H9 (cell line): ENCODE results near the gene B3GALNT2. TPM values are rescaled to one million over a fixed set of nuclear protein-coding genes. Genes with fewer than 3 reads are reported as not detected.

ENCODE experiments used
- DNase-seq: peaks from one replicate; pipeline ENCODE4 v3.0.0-alpha.2; 2017
- H2AFZ ChIP-seq: one replicate; pipeline ENCODE4 v1.6.1; 2013; ENCODE audit warnings: mild to moderate bottlenecking, low read length, control low read depth, moderate library complexity
- H2AK5ac ChIP-seq: 2 replicates; pipeline ENCODE4 v1.6.1; 2013; ENCODE audit warnings: low read length, control low read depth, mixed read lengths; ENCODE audit not compliant: insufficient read length
- H2BK120ac ChIP-seq: one replicate; pipeline ENCODE4 v1.6.1; 2013; ENCODE audit warnings: low read depth, mild to moderate bottlenecking, low read length, control low read depth, inconsistent platforms; ENCODE audit not compliant: poor library complexity, severe bottlenecking
- H2BK12ac ChIP-seq: 2 replicates; pipeline ENCODE4 v1.6.1; 2013; ENCODE audit warnings: low read length, control low read depth, mixed read lengths, low read depth; ENCODE audit not compliant: insufficient read length
- H2BK15ac ChIP-seq: 2 replicates; pipeline ENCODE4 v1.6.1; 2013; ENCODE audit warnings: low read depth, low read length, control low read depth
- H2BK20ac ChIP-seq: one replicate; pipeline ENCODE4 v1.6.1; 2013; ENCODE audit warnings: low read depth, mild to moderate bottlenecking, low read length, control low read depth, inconsistent platforms; ENCODE audit not compliant: poor library complexity, severe bottlenecking
- H2BK5ac ChIP-seq: 2 replicates; pipeline ENCODE4 v1.6.1; 2013; ENCODE audit warnings: low read length, control low read depth, mixed read lengths; ENCODE audit not compliant: insufficient read length
- H3K14ac ChIP-seq: 2 replicates; pipeline ENCODE4 v1.6.1; 2013; ENCODE audit warnings: low read length, control low read depth; ENCODE audit not compliant: insufficient read depth
- H3K18ac ChIP-seq: 2 replicates; pipeline ENCODE4 v1.6.1; 2013; ENCODE audit warnings: low read depth, mild to moderate bottlenecking, mixed read lengths, low read length, control low read depth; ENCODE audit not compliant: insufficient read length
- H3K23ac ChIP-seq: 2 replicates; pipeline ENCODE4 v1.6.1; 2013; ENCODE audit warnings: low read length, control low read depth, mixed read lengths, low read depth; ENCODE audit not compliant: insufficient read length
- H3K23me2 ChIP-seq: 2 replicates; pipeline ENCODE4 v1.6.1; 2013; ENCODE audit warnings: low read depth, mild to moderate bottlenecking, mixed read lengths, low read length, control low read depth; ENCODE audit not compliant: insufficient read length, poor library complexity, severe bottlenecking
- H3K27ac ChIP-seq: 2 replicates; pipeline ENCODE4 v1.5.1; 2013; ENCODE audit warnings: low read length, control low read depth, mixed read lengths, low read depth; ENCODE audit not compliant: insufficient read length
- H3K27me3 ChIP-seq: 2 replicates; pipeline ENCODE4 v1.6.1; 2013; ENCODE audit warnings: low read length, control low read depth, inconsistent platforms; ENCODE audit not compliant: insufficient read depth
- H3K4ac ChIP-seq: 2 replicates; pipeline ENCODE4 v1.6.1; 2013; ENCODE audit warnings: low read depth, mild to moderate bottlenecking, control low read depth, inconsistent platforms, low read length, moderate library complexity
- H3K4me1 ChIP-seq: 2 replicates; pipeline ENCODE4 v1.6.1; 2013; ENCODE audit warnings: low read length, control low read depth, inconsistent platforms; ENCODE audit not compliant: insufficient read depth
- H3K4me2 ChIP-seq: 2 replicates; pipeline ENCODE4 v1.6.1; 2013; ENCODE audit warnings: low read length, control low read depth, mixed read lengths; ENCODE audit not compliant: insufficient read length, insufficient read depth
- H3K56ac ChIP-seq: 2 replicates; pipeline ENCODE4 v1.6.1; 2013; ENCODE audit warnings: low read depth, mild to moderate bottlenecking, mixed read lengths, low read length, control low read depth; ENCODE audit not compliant: insufficient read length
- H3K79me1 ChIP-seq: 2 replicates; pipeline ENCODE4 v1.6.1; 2013; ENCODE audit warnings: low read depth, mild to moderate bottlenecking, moderate library complexity, low read length, control low read depth, inconsistent platforms; ENCODE audit not compliant: insufficient read depth, poor library complexity, severe bottlenecking
- H3K79me2 ChIP-seq: 2 replicates; pipeline ENCODE4 v1.6.1; 2013; ENCODE audit warnings: low read length, control low read depth, inconsistent platforms; ENCODE audit not compliant: insufficient read depth
- H3K9ac ChIP-seq: 2 replicates; pipeline ENCODE4 v1.6.1; 2013; ENCODE audit warnings: low read length, control low read depth, mixed read lengths; ENCODE audit not compliant: insufficient read length; ENCODE audit errors: extremely low read depth
- H3K9me3 ChIP-seq: one replicate; pipeline ENCODE4 v1.6.1; 2013; ENCODE audit warnings: low read depth, low read length, inconsistent platforms; ENCODE audit not compliant: control insufficient read depth
- H3T11ph ChIP-seq: one replicate; pipeline ENCODE4 v1.6.1; 2013; ENCODE audit warnings: mild to moderate bottlenecking, low read length, control low read depth, inconsistent platforms
- H4K20me1 ChIP-seq: one replicate; pipeline ENCODE4 v1.6.1; 2013; ENCODE audit not compliant: control insufficient read depth, insufficient read length, insufficient read depth
- H4K5ac ChIP-seq: 2 replicates; pipeline ENCODE4 v1.6.1; 2013; ENCODE audit warnings: low read depth, mild to moderate bottlenecking, mixed read lengths, low read length, control low read depth; ENCODE audit not compliant: insufficient read length
- H4K8ac ChIP-seq: replicated peaks from 2 replicates; pipeline ENCODE4 v1.6.1; 2013; ENCODE audit warnings: low read length, control low read depth, mixed read lengths, low read depth; ENCODE audit not compliant: insufficient read length
- H4K91ac ChIP-seq: 2 replicates; pipeline ENCODE4 v1.6.1; 2013; ENCODE audit warnings: low read depth, mild to moderate bottlenecking, moderate library complexity, mixed read lengths, low read length, control low read depth; ENCODE audit not compliant: insufficient read length
- H3K27ac Mint-ChIP-seq, 3 experiments: 2 replicates in 2 of 3; 3 replicates in 1 of 3; pipeline ENCODE4 v1.8.0; 2020 to 2021; ENCODE audit warnings: mixed read lengths in 3 of 3, mild to moderate bottlenecking in 1 of 3, moderate library complexity in 1 of 3
- H3K27me3 Mint-ChIP-seq: 2 replicates; pipeline ENCODE4 v1.8.0; 2021; ENCODE audit warnings: low read depth, mild to moderate bottlenecking, moderate library complexity, mixed read lengths
- H3K36me3 Mint-ChIP-seq, 3 experiments: 2 replicates in 2 of 3; 3 replicates in 1 of 3; pipeline ENCODE4 v1.8.0; 2020 to 2021; ENCODE audit warnings: low read depth in 3 of 3, mixed read lengths in 3 of 3; ENCODE audit not compliant: insufficient read depth in 1 of 3
- H3K4me1 Mint-ChIP-seq, 2 experiments: 2 replicates each; pipeline ENCODE4 v1.8.0; 2020; ENCODE audit warnings: mixed read lengths in 2 of 2
- H3K4me3 Mint-ChIP-seq, 2 experiments: 2 replicates in 1 of 2; 3 replicates in 1 of 2; pipeline ENCODE4 v1.8.0; 2020 to 2021; ENCODE audit warnings: mild to moderate bottlenecking in 2 of 2, mixed read lengths in 2 of 2, moderate library complexity in 1 of 2
- H3K9me3 Mint-ChIP-seq, 2 experiments: 2 replicates in 1 of 2; 3 replicates in 1 of 2; pipeline ENCODE4 v1.8.0; 2020; ENCODE audit warnings: mild to moderate bottlenecking in 2 of 2, mixed read lengths in 2 of 2, moderate library complexity in 1 of 2
- CTCF ChIP-seq: fragments of 200-600 bp; sonication (generic); conservative IDR thresholded peaks from 3 replicates; pipeline ENCODE4 v1.8.0; 2021; ENCODE audit warnings: antibody characterized with exemption, mild to moderate bottlenecking
- WGBS: extraction: QIAGEN DNeasy Blood & Tissue Kit; methylation state at CpG from one replicate; pipeline ENCODE4 v1.1.7; 2013; ENCODE audit warnings: missing lambda C conversion rate, low lambda C conversion rate, mixed read lengths; ENCODE audit not compliant: insufficient read length; ENCODE audit errors: extremely low coverage; 5-methylcytosine and 5-hydroxymethylcytosine counted together
- total RNA-seq: library from RNA; stranded (reverse); gene quantifications from 2 replicates; pipeline ENCODE4 v1.2.1, GENCODE V29; 2021

B3GALNT2 gene
- total RNA-seq, 1 experiment from 2014 or later = 27.8 TPM

- Mint-ChIP-seq H3K27ac (0 out of 7 replicates have a peak overlapping the region, but pooled peaks of 1 of the 3 experiments have one; percentile 0), H3K9me3 (no peaks in the 10 kb centered on the region), H3K36me3 (peaks cover 6 to 44% (median 38%) of the 10 kb centered on the region in 3 experiments; a peak in 6 of 7 replicates), H3K4me1 (no peaks in the 10 kb centered on the region), H3K27me3 (no peaks in the 10 kb centered on the region), H3K4me3 (no peak overlapping the region)
- no peak for DNase-seq
- Histone ChIP-seq H2BK15ac (no peak overlapping the region), H2AK5ac (no peak overlapping the region), H3K27me3 (no peaks in the 10 kb centered on the region), H2BK12ac (no peak overlapping the region), H3K14ac (no peak overlapping the region), H3K18ac (no peak overlapping the region), H3T11ph (no peak overlapping the region), H4K20me1 (no peaks in the 10 kb centered on the region), H3K9me3 (no peaks in the 10 kb centered on the region), H2AFZ (no peak overlapping the region), H3K27ac (no peak overlapping the region), H3K23ac (no peak overlapping the region), H2BK20ac (no peak overlapping the region), H3K4ac (no peak overlapping the region), H4K5ac (no peak overlapping the region), H3K79me1 (no peaks in the 10 kb centered on the region), H2BK5ac (no peak overlapping the region), H4K91ac (no peak overlapping the region), H3K79me2 (no peaks in the 10 kb centered on the region), H3K4me1 (no peaks in the 10 kb centered on the region), H4K8ac (no peak overlapping the region), H2BK120ac (no peak overlapping the region), H3K56ac (no peak overlapping the region), H3K4me2 (no peak overlapping the region), H3K23me2 (no peaks in the 10 kb centered on the region), H3K9ac (no peak overlapping the region)
- no CpG with 5 or more reads among the region's 1 CpG for WGBS
- no peak for TF ChIP-seq CTCF
Observed at GRCh38 chr1:235473806-235474205, 30.4 kb downstream of the B3GALNT2 start.
